Activated T-cell treated with anti-CD3 and anti-CD28 coated beads, Interleukin-2, amount 50 U/mL, for 24 hours (primary cell): ENCODE results near the gene KIF23.

Experiments used
- DNase-seq: peaks from one replicate; pipeline ENCODE4 v3.0.0-alpha.2; 2020
- H3K27ac Mint-ChIP-seq: 2 replicates; pipeline ENCODE4 v1.8.0; 2020; ENCODE audit warnings: mild to moderate bottlenecking, mixed read lengths
- H3K27me3 Mint-ChIP-seq: 2 replicates; pipeline ENCODE4 v1.8.0; 2020; ENCODE audit warnings: mixed read lengths
- H3K36me3 Mint-ChIP-seq: 2 replicates; pipeline ENCODE4 v1.8.0; 2020; ENCODE audit warnings: low read depth, mixed read lengths
- H3K4me1 Mint-ChIP-seq: 2 replicates; pipeline ENCODE4 v1.8.0; 2020; ENCODE audit warnings: low read depth, mixed read lengths
- H3K4me3 Mint-ChIP-seq: 2 replicates; pipeline ENCODE4 v1.8.0; 2020; ENCODE audit warnings: mild to moderate bottlenecking, moderate library complexity, mixed read lengths
- H3K9me3 Mint-ChIP-seq: 2 replicates; pipeline ENCODE4 v1.8.0; 2020; ENCODE audit warnings: mixed read lengths

KIF23 gene

DNA sequence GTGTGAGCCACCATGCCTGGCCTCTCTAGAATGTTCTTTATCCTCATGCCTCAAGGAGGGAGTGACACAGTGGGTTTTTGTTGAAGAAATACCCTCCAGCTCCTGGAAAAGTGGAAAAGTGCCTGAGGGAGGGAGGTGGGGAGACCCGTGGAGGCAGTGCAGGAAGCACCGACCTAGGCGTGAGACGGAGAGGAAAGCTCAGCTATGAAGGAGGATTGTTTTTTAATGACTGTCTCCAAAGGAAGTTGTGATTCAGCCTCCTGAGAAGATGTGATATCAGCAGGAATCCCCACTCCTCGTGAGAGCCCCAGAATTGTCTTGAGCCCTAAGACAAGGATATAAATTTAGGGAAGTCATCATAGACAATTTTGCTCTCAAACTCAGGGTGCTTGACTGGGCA, 60.1 kb downstream of the KIF23 start:
- Mint-ChIP-seq H3K36me3 (no peaks in the 10 kb centered on the region), H3K27me3 (peaks cover 6% of the 10 kb centered on the region), H3K27ac (no peak overlapping the region), H3K9me3 (no peaks in the 10 kb centered on the region), H3K4me3 (no peak overlapping the region), H3K4me1 (peaks cover 10% of the 10 kb centered on the region)
- no peak for DNase-seq

DNA sequence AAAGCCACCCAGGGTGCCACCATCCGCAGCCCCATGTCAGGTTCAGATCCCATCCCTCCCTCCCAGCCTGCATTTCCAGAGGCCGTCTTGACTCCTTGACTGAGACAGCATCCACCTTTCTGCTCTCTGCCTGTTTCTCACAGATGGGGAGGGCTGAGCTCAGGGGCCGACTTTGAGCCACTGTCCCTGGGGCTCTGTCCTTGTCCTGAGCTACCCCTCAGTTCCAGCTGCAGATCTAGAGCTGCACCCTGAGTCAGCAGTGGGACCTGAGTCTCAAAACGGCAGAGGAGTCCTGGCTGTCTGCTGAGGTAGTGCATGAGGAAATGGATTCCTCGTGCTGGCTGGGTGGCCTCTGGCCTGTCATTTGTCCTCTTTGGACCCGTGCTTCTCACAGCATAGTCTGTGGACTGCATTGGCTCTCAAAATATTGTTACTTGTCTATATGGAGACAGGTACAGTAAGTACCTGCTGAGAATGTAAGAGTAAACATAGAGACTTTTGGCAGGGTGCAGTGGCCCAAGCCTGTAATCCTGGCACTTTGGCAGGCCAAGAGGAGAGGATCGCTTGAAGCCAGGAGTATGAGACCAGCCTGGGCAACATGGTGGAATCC, 60.8 kb downstream of the KIF23 start:
- Mint-ChIP-seq H3K27ac (no peak overlapping the region), H3K4me1 (peaks cover 3% of the 10 kb centered on the region), H3K9me3 (peaks cover 3% of the 10 kb centered on the region), H3K4me3 (no peak overlapping the region), H3K27me3 (peaks cover 10% of the 10 kb centered on the region), H3K36me3 (no peaks in the 10 kb centered on the region)
- DNase-seq: no peak

DNA sequence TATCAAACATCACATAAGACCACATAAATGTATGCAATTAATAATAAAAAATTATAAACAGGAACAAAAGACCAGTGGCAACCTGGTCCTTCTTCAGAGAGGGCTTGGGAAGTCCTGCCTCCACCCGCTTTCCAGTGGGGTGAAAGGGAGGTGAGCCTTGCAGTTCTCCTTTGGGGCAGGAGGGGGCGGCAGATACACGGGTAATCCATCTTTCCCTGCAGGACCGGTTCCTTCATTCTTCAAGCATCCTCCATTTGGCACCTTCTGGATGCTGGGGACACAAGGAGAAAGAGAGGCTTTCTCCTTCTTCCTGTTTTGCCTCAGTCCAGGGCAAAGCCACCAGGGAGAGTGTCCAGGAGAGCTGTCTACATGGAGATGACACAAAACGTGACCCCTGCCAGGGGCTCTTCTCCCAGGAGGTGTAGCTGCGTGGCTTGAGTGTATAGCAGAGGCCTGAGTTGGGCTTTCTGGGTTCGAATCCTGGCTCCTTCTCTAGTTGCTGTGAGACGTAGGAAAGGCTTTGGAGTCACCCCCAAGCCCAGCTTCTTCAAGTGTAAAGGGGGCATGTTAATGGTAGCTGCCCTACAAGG, 61.7 kb downstream of the KIF23 start:
- H3K4me1 Mint-ChIP-seq: peaks cover 7% of the 10 kb centered on the region
- H3K9me3 Mint-ChIP-seq: peaks cover 3% of the 10 kb centered on the region
- H3K4me3 Mint-ChIP-seq: no peak overlapping the region
- no peak overlapping the region for H3K27ac Mint-ChIP-seq
- H3K36me3 Mint-ChIP-seq: no peaks in the 10 kb centered on the region
- peak; percentile 84 for DNase-seq
- peaks cover 10% of the 10 kb centered on the region for H3K27me3 Mint-ChIP-seq

DNA sequence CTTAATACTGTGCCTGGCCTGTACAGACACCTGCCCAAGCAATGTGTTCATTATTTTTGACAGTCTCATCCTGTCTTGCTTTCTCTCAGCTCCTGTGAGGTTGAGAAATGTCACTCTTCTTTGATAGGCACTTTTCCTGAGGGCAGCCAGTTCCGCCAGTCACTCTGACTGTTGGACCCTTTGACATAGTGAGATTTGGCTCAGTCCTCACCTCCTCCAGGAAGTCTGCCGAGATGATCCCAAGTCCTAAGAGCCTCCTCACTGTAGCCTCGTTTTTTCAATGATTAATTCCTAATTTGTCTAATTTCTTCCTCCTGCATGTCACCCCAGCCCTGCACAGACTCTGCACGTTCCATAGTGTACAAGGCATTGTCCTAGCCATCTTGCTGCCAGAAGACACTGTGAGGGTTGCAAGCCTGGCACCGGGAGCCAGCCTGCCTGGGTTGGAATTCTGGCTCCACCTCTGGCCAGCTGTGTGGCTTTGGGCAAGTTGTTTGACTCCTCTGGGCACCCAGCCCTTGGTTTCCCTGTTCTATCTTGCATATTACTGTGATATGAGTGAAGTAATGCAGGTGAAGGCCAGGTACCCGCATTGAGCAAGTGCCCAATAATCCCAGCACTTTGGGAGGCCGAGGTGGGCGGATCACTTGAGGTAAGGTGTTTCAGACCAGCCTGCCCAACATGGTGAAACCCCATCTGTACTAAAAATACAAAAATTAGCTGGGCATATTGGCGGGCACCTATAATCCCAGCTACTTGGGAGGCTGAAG, 62.7 kb downstream of the KIF23 start:
- peaks cover 3% of the 10 kb centered on the region for H3K9me3 Mint-ChIP-seq
- no peak overlapping the region for H3K27ac Mint-ChIP-seq
- no peak for DNase-seq
- no peaks in the 10 kb centered on the region for H3K36me3 Mint-ChIP-seq
- no peak overlapping the region for H3K4me3 Mint-ChIP-seq
- H3K27me3 Mint-ChIP-seq: peaks cover 10% of the 10 kb centered on the region
- peaks cover 10% of the 10 kb centered on the region for H3K4me1 Mint-ChIP-seq

DNA sequence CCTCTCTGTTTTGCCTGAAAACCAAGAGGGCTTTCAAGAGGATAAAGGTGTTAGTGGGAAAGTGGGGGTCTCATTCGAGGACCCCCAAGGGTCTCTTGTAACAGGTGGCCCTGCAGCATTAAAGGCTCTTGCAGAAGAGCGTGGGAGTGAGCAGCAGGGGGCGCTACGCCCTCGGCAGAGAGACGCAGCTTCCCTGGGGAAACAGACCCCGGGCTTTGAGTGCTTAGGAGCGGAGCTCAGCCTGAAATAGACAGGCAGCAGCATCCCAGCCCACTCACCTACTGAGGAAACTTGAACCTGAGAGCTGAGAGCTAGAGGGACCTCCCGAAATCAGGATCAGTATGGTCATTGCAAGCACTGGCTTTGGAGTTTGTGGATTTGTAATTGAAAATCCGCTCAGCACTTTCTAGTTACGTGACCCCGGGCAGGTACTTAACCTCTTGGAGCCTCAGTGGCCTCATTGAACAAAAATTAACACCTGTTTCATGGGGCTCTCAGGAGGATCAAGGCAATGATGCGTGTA, 64.2 kb downstream of the KIF23 start:
- H3K9me3 Mint-ChIP-seq: peaks cover 3% of the 10 kb centered on the region
- peak; percentile 75 for DNase-seq
- H3K36me3 Mint-ChIP-seq: no peaks in the 10 kb centered on the region
- H3K27me3 Mint-ChIP-seq: peaks cover 10% of the 10 kb centered on the region
- H3K27ac Mint-ChIP-seq: no peak overlapping the region
- no peak overlapping the region for H3K4me3 Mint-ChIP-seq
- peaks cover 10% of the 10 kb centered on the region for H3K4me1 Mint-ChIP-seq

DNA sequence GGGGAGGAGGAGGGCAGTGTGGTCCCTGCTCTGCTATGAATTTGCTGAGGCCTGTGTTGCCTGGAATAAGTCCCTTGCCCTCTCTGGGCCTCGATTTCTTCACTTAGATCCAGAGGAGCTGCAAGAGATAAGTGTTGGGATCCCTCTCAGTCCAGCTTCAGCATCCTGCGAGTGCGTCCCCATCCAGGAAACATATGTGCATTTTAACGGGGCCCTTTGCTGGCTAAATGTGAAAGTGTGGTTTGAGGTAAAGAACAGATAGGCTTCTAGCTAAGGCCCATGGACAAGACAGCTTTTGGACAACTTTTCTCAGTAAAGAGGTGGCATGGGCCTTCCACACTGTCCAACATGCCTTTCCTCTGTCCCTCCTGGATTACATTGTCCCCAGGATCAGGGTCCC, 64.9 kb downstream of the KIF23 start:
- H3K4me3 Mint-ChIP-seq: no peak overlapping the region

DNA sequence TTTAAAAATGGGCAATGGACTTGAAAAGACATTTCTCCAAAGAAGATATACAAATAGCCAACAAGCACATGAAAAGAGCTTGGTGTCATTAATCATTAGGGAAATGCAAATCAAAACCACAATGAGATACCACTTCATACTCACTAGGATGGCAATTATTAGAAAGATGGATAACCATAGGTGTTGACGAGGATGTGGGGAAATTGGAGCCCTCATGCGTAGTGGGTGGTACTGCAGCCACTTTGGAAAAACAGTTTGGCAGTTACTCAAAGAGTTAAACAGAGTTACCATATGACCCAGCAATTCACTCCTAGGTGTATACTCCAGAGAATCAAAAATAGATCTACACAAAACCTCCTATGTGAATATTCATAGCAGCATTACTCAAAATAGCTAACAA, 65.8 kb downstream of the KIF23 start:
- Mint-ChIP-seq H3K4me1 (peaks cover 10% of the 10 kb centered on the region), H3K36me3 (no peaks in the 10 kb centered on the region), H3K27me3 (peaks cover 10% of the 10 kb centered on the region), H3K9me3 (peaks cover 3% of the 10 kb centered on the region), H3K27ac (no peak overlapping the region), H3K4me3 (no peak overlapping the region)
- no peak for DNase-seq

More for the DNA sequence above, 64.9 kb downstream of the KIF23 start:
- Mint-ChIP-seq H3K27ac (no peak overlapping the region), H3K27me3 (peaks cover 10% of the 10 kb centered on the region), H3K9me3 (peaks cover 3% of the 10 kb centered on the region), H3K4me1 (peaks cover 10% of the 10 kb centered on the region), H3K36me3 (no peaks in the 10 kb centered on the region)
- no peak for DNase-seq

DNA sequence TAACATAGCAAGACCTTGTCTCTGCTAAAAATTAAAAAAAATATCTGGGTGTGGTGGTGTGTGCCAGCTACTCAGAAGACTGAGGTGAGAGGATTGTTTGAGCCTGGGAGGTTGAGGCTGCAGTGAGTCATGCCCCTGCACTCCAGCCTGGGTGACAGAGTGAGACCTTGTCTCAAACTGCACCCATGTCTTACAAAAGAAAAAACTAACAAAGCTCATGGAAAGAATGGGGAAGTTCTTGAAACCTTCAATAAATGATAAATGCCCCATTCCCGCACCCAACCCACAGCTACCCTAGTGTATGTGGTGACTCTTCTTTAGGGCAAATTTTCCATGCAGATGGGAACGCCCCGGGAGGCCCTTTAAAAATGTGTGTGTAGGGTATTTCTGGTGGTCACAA, 66.8 kb downstream of the KIF23 start:
- H3K27ac Mint-ChIP-seq: no peak overlapping the region
- H3K4me1 Mint-ChIP-seq: peaks cover 10% of the 10 kb centered on the region
- H3K27me3 Mint-ChIP-seq: peaks cover 10% of the 10 kb centered on the region
- H3K4me3 Mint-ChIP-seq: no peak overlapping the region
- H3K36me3 Mint-ChIP-seq: no peaks in the 10 kb centered on the region
- no peak for DNase-seq
- peaks cover 5% of the 10 kb centered on the region for H3K9me3 Mint-ChIP-seq

DNA sequence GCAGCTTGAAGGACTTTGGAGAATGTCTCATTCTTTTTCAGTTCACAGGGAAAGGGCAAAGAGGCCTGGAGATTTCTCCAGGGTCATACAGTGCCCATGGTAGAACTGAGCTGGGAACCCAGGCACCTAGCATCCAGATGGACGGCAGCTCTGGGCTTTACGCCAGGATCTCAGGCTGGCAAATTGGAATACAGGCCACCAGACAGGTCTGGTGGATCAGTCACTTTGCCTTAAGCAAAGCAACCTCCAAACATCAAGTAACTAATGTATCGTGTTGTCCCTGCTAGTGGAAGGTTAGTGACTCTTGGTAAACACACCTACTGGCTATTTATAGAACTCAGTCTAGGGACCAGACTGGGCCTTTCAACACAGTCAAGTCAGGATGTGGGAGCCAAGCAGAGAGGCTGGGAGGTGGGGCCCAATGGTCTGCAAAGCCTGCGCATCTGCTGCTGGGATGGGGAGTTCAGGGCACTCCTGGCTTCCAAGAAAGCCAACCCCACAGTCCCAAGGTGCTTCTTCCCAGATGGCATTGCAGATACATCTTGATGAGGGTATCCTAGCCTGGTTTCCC, 68.6 kb downstream of the KIF23 start:
- H3K9me3 Mint-ChIP-seq: peaks cover 5% of the 10 kb centered on the region

DNA sequence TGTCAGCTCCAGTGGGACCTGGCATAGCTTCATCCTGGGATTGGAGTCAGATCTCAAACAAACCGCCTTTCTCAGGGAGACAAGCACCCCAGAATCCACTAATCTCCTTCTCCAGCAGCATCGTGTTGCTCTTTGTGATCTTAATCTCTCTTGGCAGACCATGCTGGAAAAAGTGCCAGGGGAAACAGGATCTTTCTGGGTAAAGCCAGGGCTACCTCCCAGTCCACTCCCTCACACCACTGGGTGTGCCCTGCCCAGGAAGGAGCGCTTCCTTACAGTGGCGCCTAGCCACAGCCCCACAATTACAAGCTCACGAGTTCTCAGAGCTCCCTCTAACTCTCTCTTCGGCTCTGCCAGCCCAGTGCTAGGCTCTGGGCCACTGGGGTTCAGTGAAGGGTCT, 70.7 kb downstream of the KIF23 start:
- Mint-ChIP-seq H3K4me1 (peaks cover 7% of the 10 kb centered on the region), H3K27ac (no peak overlapping the region), H3K4me3 (no peak overlapping the region), H3K36me3 (no peaks in the 10 kb centered on the region), H3K27me3 (no peaks in the 10 kb centered on the region), H3K9me3 (peaks cover 2% of the 10 kb centered on the region)
- no peak for DNase-seq

More for the DNA sequence above, 68.6 kb downstream of the KIF23 start:
- no peak overlapping the region for H3K4me3 Mint-ChIP-seq
- no peaks in the 10 kb centered on the region for H3K36me3 Mint-ChIP-seq
- DNase-seq: no peak
- peaks cover 5% of the 10 kb centered on the region for H3K27me3 Mint-ChIP-seq
- no peak overlapping the region for H3K27ac Mint-ChIP-seq
- H3K4me1 Mint-ChIP-seq: peaks cover 10% of the 10 kb centered on the region

DNA sequence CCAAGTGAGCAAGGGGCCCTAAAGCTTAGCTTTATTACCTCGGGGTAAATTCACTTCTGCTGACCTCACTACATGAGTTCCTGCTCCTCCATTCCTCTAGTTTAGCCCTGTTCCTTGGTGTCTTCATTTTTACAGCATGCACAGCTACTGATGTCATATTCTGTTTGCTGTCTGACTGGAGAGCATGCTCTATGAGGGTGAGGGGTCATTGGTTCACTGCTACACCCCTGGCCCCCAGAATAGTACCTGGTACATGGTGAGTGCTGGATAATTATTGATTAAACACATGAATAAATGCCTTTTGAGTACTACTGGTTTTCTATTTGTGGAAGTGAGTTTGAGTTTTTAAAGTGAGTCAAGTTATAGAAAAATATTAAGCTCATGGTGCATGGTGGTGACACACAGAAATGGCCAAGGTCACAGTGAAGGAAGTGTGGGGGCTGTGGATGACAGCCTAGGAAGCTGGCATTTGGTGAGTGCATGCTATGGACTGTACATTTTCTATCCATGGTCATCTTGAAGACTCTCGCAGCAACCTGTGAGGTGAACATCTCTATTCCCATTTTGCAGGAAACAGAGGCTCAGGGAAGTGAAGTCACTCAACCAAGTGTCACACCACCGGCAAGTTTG, 72.4 kb downstream of the KIF23 start:
- H3K9me3 Mint-ChIP-seq: peaks cover 3% of the 10 kb centered on the region
- no peaks in the 10 kb centered on the region for H3K36me3 Mint-ChIP-seq
- no peak overlapping the region for H3K4me3 Mint-ChIP-seq
- H3K4me1 Mint-ChIP-seq: no peaks in the 10 kb centered on the region
- no peak overlapping the region for H3K27ac Mint-ChIP-seq
- peaks cover 3% of the 10 kb centered on the region for H3K27me3 Mint-ChIP-seq
- DNase-seq: no peak

DNA sequence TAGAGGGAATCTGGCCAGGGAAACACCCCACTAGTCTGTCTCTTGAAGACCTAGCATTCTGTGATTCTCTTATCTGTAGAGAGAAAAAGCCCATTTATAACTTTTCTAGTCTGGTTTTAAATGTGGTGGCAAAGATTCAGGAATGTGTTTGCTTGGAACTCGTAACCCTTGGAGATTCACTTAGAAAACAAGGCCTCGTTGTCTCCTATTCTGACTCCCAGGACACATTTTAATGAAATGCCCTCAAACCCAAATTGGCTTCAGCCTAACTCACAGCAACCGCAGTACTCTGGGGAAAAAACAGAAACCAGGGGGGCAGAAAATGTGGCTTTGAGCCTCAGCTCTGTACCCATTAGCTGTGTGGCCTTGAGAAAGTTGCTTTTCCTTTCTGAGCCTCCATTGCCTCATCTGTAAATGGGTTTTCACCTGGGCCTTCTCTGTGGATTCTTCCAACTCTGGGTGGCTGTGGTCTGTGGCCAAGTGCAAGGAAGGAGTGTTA, 75.0 kb downstream of the KIF23 start:
- H3K4me1 Mint-ChIP-seq: no peaks in the 10 kb centered on the region
- H3K27ac Mint-ChIP-seq: no peak overlapping the region
- H3K9me3 Mint-ChIP-seq: peaks cover 5% of the 10 kb centered on the region
- peaks cover 3% of the 10 kb centered on the region for H3K27me3 Mint-ChIP-seq
- DNase-seq: no peak
- H3K36me3 Mint-ChIP-seq: no peaks in the 10 kb centered on the region
- no peak overlapping the region for H3K4me3 Mint-ChIP-seq

DNA sequence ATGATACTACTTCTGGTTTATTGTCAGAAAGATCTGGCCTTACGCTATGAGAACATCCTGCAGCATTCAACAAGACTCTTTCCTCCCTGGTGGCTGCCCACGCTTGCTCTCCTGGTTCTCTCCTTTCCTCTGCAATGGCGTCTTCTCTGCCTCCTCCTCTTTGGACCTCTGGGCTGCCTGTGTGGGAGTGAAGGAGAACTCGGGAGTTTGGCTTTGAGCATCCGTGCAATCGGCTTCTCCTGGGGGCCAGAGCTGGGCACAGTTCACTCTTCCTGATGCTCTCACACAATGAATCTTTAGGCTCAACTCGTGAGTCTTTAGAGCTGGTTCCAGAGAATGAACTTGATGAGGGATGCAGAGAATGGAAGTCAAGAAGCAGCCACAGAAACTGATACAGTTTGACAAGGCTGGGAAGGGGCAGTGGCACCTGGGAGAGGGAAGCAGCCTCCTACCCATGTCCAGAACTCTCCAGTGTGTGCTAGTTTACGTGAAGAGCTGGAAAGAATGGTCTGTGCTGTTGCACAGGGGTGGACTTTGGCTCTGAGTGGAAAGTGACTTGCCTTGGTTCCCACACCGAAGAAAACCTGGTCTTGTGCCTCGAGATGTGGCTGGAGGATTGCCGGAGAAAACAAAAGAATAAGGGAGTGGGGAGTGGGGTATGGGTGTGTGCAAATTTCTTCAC, 76.3 kb downstream of the KIF23 start:
- Mint-ChIP-seq H3K4me3 (no peak overlapping the region), H3K27ac (no peak overlapping the region), H3K9me3 (peaks cover 5% of the 10 kb centered on the region), H3K27me3 (peaks cover 3% of the 10 kb centered on the region), H3K36me3 (no peaks in the 10 kb centered on the region), H3K4me1 (no peaks in the 10 kb centered on the region)
- DNase-seq: no peak

DNA sequence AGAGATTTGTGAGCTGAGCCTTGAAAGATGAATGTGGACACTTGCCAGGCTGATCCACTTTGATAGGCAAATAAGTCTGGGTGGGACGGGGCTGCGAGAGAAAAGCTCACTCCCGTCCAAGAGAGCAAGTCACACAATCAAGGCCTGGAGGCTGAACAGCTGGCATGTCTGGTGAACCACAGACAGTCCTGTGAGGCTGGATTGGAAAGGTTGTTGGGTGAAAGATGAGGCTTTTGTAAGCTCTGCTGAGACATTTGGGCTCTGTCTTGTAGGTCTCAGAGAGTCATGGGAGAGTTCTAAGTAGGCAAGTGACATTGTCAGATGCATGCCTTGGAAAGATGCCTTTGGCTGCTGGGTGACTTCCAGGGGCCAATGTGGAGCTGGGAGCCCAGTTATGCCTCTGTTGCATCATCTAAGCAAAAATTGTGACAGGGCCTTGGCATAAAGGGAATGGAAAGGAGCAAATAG, 76.9 kb downstream of the KIF23 start:
- Mint-ChIP-seq H3K27ac (no peak overlapping the region), H3K36me3 (no peaks in the 10 kb centered on the region), H3K4me1 (no peaks in the 10 kb centered on the region), H3K4me3 (no peak overlapping the region), H3K9me3 (peaks cover 3% of the 10 kb centered on the region), H3K27me3 (peaks cover 3% of the 10 kb centered on the region)
- DNase-seq: no peak
